Breast epithelium (tissue), 3 donors: ENCODE data around the gene ATP2B1.

Experiments
- CTCF ChIP-seq, 3 donors: fragments of 450-650 bp; IDR thresholded peaks; one replicate each; pipeline ENCODE4 v1.5.1; 2016 to 2017; ENCODE audit warnings: antibody characterized with exemption in 3 of 3, mild to moderate bottlenecking in 3 of 3, moderate library complexity in 3 of 3
- POLR2A ChIP-seq: fragments of 450-650 bp; IDR thresholded peaks from one replicate; pipeline ENCODE4 v1.6.1; 2016; ENCODE audit warnings: antibody characterized with exemption, mild to moderate bottlenecking, moderate library complexity
- POLR2AphosphoS5 ChIP-seq, 3 donors: sonication (generic); formaldehyde crosslinking; IDR thresholded peaks; one replicate each; pipeline ENCODE4 v1.6.1; 2017; ENCODE audit warnings: antibody characterized with exemption in 3 of 3

GRCh38 chr12:89695830-89696229, 12.8 kb downstream of the ATP2B1 start:
- TF ChIP-seq CTCF (IDR thresholded peaks at IDR 0.05) (no peak), POLR2A (no peak), POLR2AphosphoS5 (IDR thresholded peaks at IDR 0.05) (no peak)
